OCI-LY1 (cell line): ENCODE measurements around the gene CSMD2.

Experiments
- H2AFZ ChIP-seq: fragments of 200-600 bp; sonication (generic), shearing (Covaris generic); 2 replicates; pipeline ENCODE4 v1.6.0; 2014; ENCODE audit warnings: antibody characterized with exemption, mild to moderate bottlenecking, low read length
- H3F3A ChIP-seq: fragments of 200-600 bp; sonication (generic), shearing (Covaris generic); 2 replicates; pipeline ENCODE4 v1.6.0; 2014; ENCODE audit warnings: mild to moderate bottlenecking, antibody characterized with exemption, low read length, moderate library complexity; ENCODE audit not compliant: insufficient read depth
- H3K27ac ChIP-seq: fragments of 200-600 bp; sonication (generic); 2 replicates; pipeline ENCODE4 v1.5.1; 2014; ENCODE audit warnings: low read length, mixed run types, mild to moderate bottlenecking, low read depth; ENCODE audit not compliant: poor library complexity, severe bottlenecking
- H3K27me3 ChIP-seq: fragments of 200-600 bp; sonication (generic); 2 replicates; pipeline ENCODE4 v1.6.0; 2014; ENCODE audit warnings: antibody characterized with exemption, mild to moderate bottlenecking, low read length, moderate library complexity; ENCODE audit not compliant: insufficient read depth
- H3K36me3 ChIP-seq: fragments of 200-600 bp; sonication (generic); 2 replicates; pipeline ENCODE4 v1.6.1; 2014; ENCODE audit warnings: mild to moderate bottlenecking, antibody characterized with exemption, low read length, moderate library complexity, mixed read lengths; ENCODE audit not compliant: insufficient read depth
- H3K4me1 ChIP-seq: fragments of 200-600 bp; sonication (generic); 2 replicates; pipeline ENCODE4 v1.5.1; 2014; ENCODE audit warnings: mild to moderate bottlenecking, low read length, moderate library complexity; ENCODE audit not compliant: insufficient read depth, severe bottlenecking
- H3K4me2 ChIP-seq: fragments of 200-600 bp; sonication (generic), shearing (Covaris generic); 2 replicates; pipeline ENCODE4 v1.6.1; 2014; ENCODE audit warnings: low read length
- H3K4me3 ChIP-seq: fragments of 200-600 bp; sonication (generic); 2 replicates; pipeline ENCODE4 v1.5.1; 2014; ENCODE audit warnings: low read length, low read depth, mild to moderate bottlenecking, mixed read lengths; ENCODE audit not compliant: poor library complexity, severe bottlenecking
- H3K79me2 ChIP-seq: fragments of 200-600 bp; shearing (Covaris generic); 2 replicates; pipeline ENCODE4 v1.6.1; 2016; ENCODE audit warnings: mixed run types, low read length, mixed read lengths; ENCODE audit not compliant: insufficient read depth
- H3K9ac ChIP-seq: fragments of 200-600 bp; sonication (generic), shearing (Covaris generic); 2 replicates; pipeline ENCODE4 v1.6.1; 2014; ENCODE audit warnings: mild to moderate bottlenecking, low read length, mixed read lengths
- H3K9me2 ChIP-seq: fragments of 200-600 bp; sonication (generic), shearing (Covaris generic); 2 replicates; pipeline ENCODE4 v1.6.1; 2014; ENCODE audit warnings: low read depth, mild to moderate bottlenecking, low read length, mixed read lengths
- H3K9me3 ChIP-seq: fragments of 200-600 bp; shearing (Covaris generic); 2 replicates; pipeline ENCODE4 v1.6.1; 2014; ENCODE audit warnings: low read length, mixed read lengths
- H4K20me1 ChIP-seq: fragments of 200-600 bp; sonication (generic), shearing (Covaris generic); 2 replicates; pipeline ENCODE4 v1.6.0; 2016; ENCODE audit warnings: mild to moderate bottlenecking, low read length; ENCODE audit not compliant: insufficient read depth
- CTCF ChIP-seq: fragments of 200-600 bp; sonication (generic), shearing (Covaris generic); IDR thresholded peaks from 2 replicates; pipeline ENCODE4 v1.5.1; 2017; ENCODE audit warnings: mild to moderate bottlenecking, antibody characterized with exemption, low read length, moderate library complexity, mixed read lengths
- EZH2 ChIP-seq: fragments of 200-600 bp; sonication (generic), shearing (Covaris generic); IDR thresholded peaks from 2 replicates; pipeline ENCODE4 v1.8.0; 2017; ENCODE audit warnings: borderline replicate concordance, mixed run types, mild to moderate bottlenecking, antibody characterized with exemption, low read length, moderate library complexity, mixed read lengths

Gene CSMD2

GRCh38 chr1:33955096-33955495 lies 209.9 kb downstream of the CSMD2 start:
- Histone ChIP-seq H3K4me2 (no peak overlapping the region), H3K27me3 (peaks cover 4% of the 10 kb centered on the region; the same call in 1 of the 2 replicates), H3K27ac (no peak overlapping the region), H3F3A (no peaks in the 10 kb centered on the region), H3K36me3 (no peaks in the 10 kb centered on the region), H3K9ac (no peak overlapping the region), H3K4me1 (no peaks in the 10 kb centered on the region), H2AFZ (no peak overlapping the region), H3K79me2 (no peaks in the 10 kb centered on the region), H3K9me3 (no peaks in the 10 kb centered on the region), H3K4me3 (no peak overlapping the region), H4K20me1 (no peaks in the 10 kb centered on the region), H3K9me2 (no peaks in the 10 kb centered on the region)
- TF ChIP-seq CTCF (no peak), EZH2 (no peak)

- H3K4me1 ChIP-seq = no peaks in the 10 kb centered on the region
- H3K36me3 ChIP-seq = no peaks in the 10 kb centered on the region
- H3F3A ChIP-seq = no peaks in the 10 kb centered on the region
Measured at GRCh38 chr1:33949570-33949969, 215.5 kb downstream of the CSMD2 start.

GRCh38 chr1:33948291-33948690 lies 216.7 kb downstream of the CSMD2 start:
- no peak for TF ChIP-seq EZH2
- no peak for TF ChIP-seq CTCF
- no peaks in the 10 kb centered on the region for H3K79me2 ChIP-seq
- no peak overlapping the region for H3K27ac ChIP-seq
- no peaks in the 10 kb centered on the region for H3K27me3 ChIP-seq
- no peak overlapping the region for H3K9ac ChIP-seq
- H3K4me3 ChIP-seq = no peak overlapping the region
- H2AFZ ChIP-seq = no peak overlapping the region
- no peaks in the 10 kb centered on the region for H3K9me3 ChIP-seq
- no peaks in the 10 kb centered on the region for H3F3A ChIP-seq
- H3K4me1 ChIP-seq = no peaks in the 10 kb centered on the region
- H3K9me2 ChIP-seq = no peaks in the 10 kb centered on the region
- H4K20me1 ChIP-seq = no peaks in the 10 kb centered on the region
- H3K36me3 ChIP-seq = no peaks in the 10 kb centered on the region
- H3K4me2 ChIP-seq = no peak overlapping the region

More at GRCh38 chr1:33949570-33949969, 215.5 kb downstream of the CSMD2 start:
- no peak overlapping the region for H3K27ac ChIP-seq
- no peak overlapping the region for H3K4me2 ChIP-seq
- H3K4me3 ChIP-seq = no peak overlapping the region
- TF ChIP-seq EZH2 = no peak
- TF ChIP-seq CTCF = no peak
- H3K27me3 ChIP-seq = peaks cover 4% of the 10 kb centered on the region; the same call in 1 of the 2 replicates
- H3K79me2 ChIP-seq = no peaks in the 10 kb centered on the region
- no peaks in the 10 kb centered on the region for H4K20me1 ChIP-seq
- no peak overlapping the region for H3K9ac ChIP-seq
- H3K9me3 ChIP-seq = no peaks in the 10 kb centered on the region
- H2AFZ ChIP-seq = no peak overlapping the region
- H3K9me2 ChIP-seq = no peaks in the 10 kb centered on the region
